K562 (cell line): ENCODE measurements around the gene HAUS5. TPM values are rescaled to one million over a fixed set of nuclear protein-coding genes. Genes with fewer than 3 reads are reported as not detected.

Source experiments
- ATAC-seq: fragments of 200-7000 bp; cut with Tn5 transposase; 3 replicates; pipeline ENCODE4 v1.9.1; 2020; ENCODE audit warnings: moderate library complexity
- BruUV-seq: library from RNA; stranded (reverse); fragments of 400-500 nt; replicated peaks from 2 replicates; lab custom pipeline; 2021; lab: Mats Ljungman, UMichigan
- CTCF ChIA-PET: fragments of 300-600 bp; formaldehyde crosslinking; extraction: SDS; loops from one replicate; lab custom pipeline; 2021; ENCODE audit warnings: low intra/inter-chr PET ratio; lab: Yijun Ruan, JAX
- POLR2A ChIA-PET: fragments of 300-600, 350-650 bp; sonication (Branson Sonifier 250); formaldehyde crosslinking; extraction: SDS; loops from one replicate; lab custom pipeline; 2021; ENCODE audit warnings: antibody characterized with exemption, inconsistent platforms; lab: Yijun Ruan, JAX
- DNase-seq, 4 experiments: peaks; one replicate each; pipeline versions ENCODE4 v3.0.0 to v3.0.0-alpha.2; 2011 to 2018; ENCODE audit warnings: low spot score in 3 of 4, mixed read lengths in 3 of 4; ENCODE audit errors: extremely low read depth in 1 of 4
- FAIRE-seq: peaks from 2 replicates; lab custom pipeline; 2011; peaks lifted over from hg19 to GRCh38; lab: Jason Lieb, UNC
- H2AFZ ChIP-seq: 2 replicates; pipeline ENCODE4 v1.6.0; 2011; ENCODE audit warnings: low read depth, low read length, control low read depth, inconsistent platforms
- H3K27ac ChIP-seq: fragments of 200-600 bp; 3 replicates; pipeline ENCODE4 v1.8.0; 2011; ENCODE audit warnings: low read depth, mild to moderate bottlenecking, control low read depth, inconsistent platforms, low read length, moderate library complexity, mixed read lengths; ENCODE audit errors: extremely low read depth
- H3K27me3 ChIP-seq, 2 experiments: fragments of 300-600 bp in 1 of 2; 2 replicates in 1 of 2; 3 replicates in 1 of 2; pipeline versions ENCODE4 v1.6.0 to v1.8.0; 2011; ENCODE audit warnings: inconsistent platforms in 2 of 2, low read length in 2 of 2, mild to moderate bottlenecking in 1 of 2, mixed read lengths in 1 of 2, moderate library complexity in 1 of 2; ENCODE audit not compliant: control insufficient read depth in 2 of 2, insufficient read depth in 2 of 2
- H3K36me3 ChIP-seq: fragments of 300-600 bp; 3 replicates; pipeline ENCODE4 v1.8.0; 2011; ENCODE audit warnings: mild to moderate bottlenecking, low read length, inconsistent platforms; ENCODE audit not compliant: control insufficient read depth, insufficient read depth
- H3K4me1 ChIP-seq, 2 experiments: fragments of 200-600 bp in 1 of 2; replicated peaks in 1 of 2; 2 replicates in 1 of 2; 3 replicates in 1 of 2; pipeline versions ENCODE4 v1.5.1 to v1.8.0; 2011; ENCODE audit warnings: inconsistent platforms in 2 of 2, low read length in 2 of 2, mild to moderate bottlenecking in 1 of 2, mixed read lengths in 1 of 2, moderate library complexity in 1 of 2; ENCODE audit not compliant: control insufficient read depth in 2 of 2, insufficient read depth in 2 of 2
- H3K4me2 ChIP-seq: 2 replicates; pipeline ENCODE4 v1.6.1; 2011; ENCODE audit warnings: low read length, control low read depth, inconsistent platforms, mixed read lengths; ENCODE audit not compliant: insufficient read depth
- H3K4me3 ChIP-seq: fragments of 200-600 bp; sonication (generic), shearing (Covaris generic); 2 replicates; pipeline ENCODE4 v1.5.1; 2016; ENCODE audit warnings: control low read depth, inconsistent platforms
- H3K79me2 ChIP-seq: fragments of 200-600 bp; 3 replicates; pipeline ENCODE4 v1.8.0; 2011; ENCODE audit warnings: low read length, inconsistent platforms; ENCODE audit not compliant: control insufficient read depth, insufficient read depth
- H3K9ac ChIP-seq, 2 experiments: 2 replicates each; pipeline versions ENCODE4 v1.6.0 to v1.6.1; 2011; ENCODE audit warnings: low read depth in 2 of 2, low read length in 2 of 2, control low read depth in 1 of 2, inconsistent platforms in 1 of 2, mild to moderate bottlenecking in 1 of 2, mixed read lengths in 1 of 2; ENCODE audit not compliant: insufficient read depth in 1 of 2
- H3K9me1 ChIP-seq: one replicate; pipeline ENCODE4 v1.6.0; 2011; ENCODE audit warnings: inconsistent platforms, mild to moderate bottlenecking, low read length, moderate library complexity; ENCODE audit not compliant: control insufficient read depth, insufficient read depth
- H3K9me3 ChIP-seq: replicated peaks from 2 replicates; pipeline ENCODE4 v1.5.1; 2011; ENCODE audit warnings: low read depth, low read length, inconsistent platforms; ENCODE audit not compliant: control insufficient read depth, insufficient read depth
- H4K20me1 ChIP-seq: replicated peaks from 2 replicates; pipeline ENCODE4 v1.6.1; 2011; ENCODE audit warnings: low read length, inconsistent platforms, mixed read lengths; ENCODE audit not compliant: control insufficient read depth, insufficient read depth
- BRD4 ChIP-seq: fragments of 200-600 bp; sonication (generic); IDR thresholded peaks from 2 replicates; pipeline ENCODE4 v1.6.1; 2017; ENCODE audit warnings: inconsistent platforms
- CEBPZ ChIP-seq: fragments of 150-350 bp; IDR thresholded peaks from 2 replicates; pipeline ENCODE4 v1.6.1; 2014; ENCODE audit warnings: low read depth, mild to moderate bottlenecking, low read length, borderline replicate concordance
- CHD1 ChIP-seq: fragments of 200-600 bp; sonication (generic); IDR thresholded peaks from one replicate; pipeline ENCODE4 v1.6.1; 2012; ENCODE audit warnings: mild to moderate bottlenecking, moderate library complexity, low read length, inconsistent platforms
- ELF2 ChIP-seq: fragments of 250-450 bp; sonication (Bioruptor Pico); IDR thresholded peaks from 2 replicates; pipeline ENCODE4 v1.5.0; 2021; ENCODE audit warnings: mild to moderate bottlenecking
- KAT7 ChIP-seq: sonication (generic); formaldehyde crosslinking; IDR thresholded peaks from 2 replicates; pipeline ENCODE4 v1.8.0; 2022; ENCODE audit warnings: missing genetic modification reagents, mild to moderate bottlenecking, borderline replicate concordance
- MTA3 ChIP-seq: fragments of 450-650 bp; formaldehyde crosslinking; IDR thresholded peaks from 2 replicates; pipeline ENCODE4 v1.6.1; 2017; ENCODE audit warnings: mild to moderate bottlenecking, borderline replicate concordance
- PHF8 ChIP-seq: fragments of 200-600 bp; sonication (generic); IDR thresholded peaks from 2 replicates; pipeline ENCODE4 v1.6.1; 2012; ENCODE audit warnings: mixed run types, mild to moderate bottlenecking, inconsistent platforms, low read length, moderate library complexity, borderline replicate concordance
- ZNF140 ChIP-seq: fragments of 250-450 bp; sonication (Bioruptor Pico); IDR thresholded peaks from 2 replicates; pipeline ENCODE4 v1.8.0; 2021; ENCODE audit warnings: moderate library complexity, mild to moderate bottlenecking, inconsistent platforms
- WGBS: fragments of 100-300 bp; shearing (Covaris generic); methylation state at CpG from one replicate; pipeline ENCODE4 v1.1.6; 2016; ENCODE audit warnings: low coverage, mixed read lengths; ENCODE audit not compliant: insufficient coverage; ENCODE audit errors: missing lambda C conversion rate; 5-methylcytosine and 5-hydroxymethylcytosine counted together
- in situ Hi-C: fragments of 300-500 bp; cut with MboI; formaldehyde crosslinking; loops from 4 replicates; pipeline ENCODE4 v1.15.0; 2018; ENCODE audit warnings: inconsistent platforms, mixed read lengths
- intact Hi-C: fragments of 100-400 bp; cut with micrococcal nuclease; formaldehyde crosslinking; loops from 2 replicates; pipeline ENCODE4 v1.14.2; 2022
- polyA plus RNA-seq, 8 experiments: library from polyadenylated mRNA; depleted of rRNA in 4 of 8; stranded (reverse) in 5 of 8; unstranded in 3 of 8; fragments of >200 nt; fragmentation: Nextera tagmentation in 2 of 8; fragmentation: Illumina TruSeq in 1 of 8; extraction: Ambion mirVana in 2 of 8; extraction: Trizol in 1 of 8; gene quantifications; 2 replicates each; pipeline versions ENCODE4 v1.2.1 to v1.2.3, GENCODE V29; 2011 to 2014; ENCODE audit warnings: inconsistent platforms in 1 of 8, missing spikeins in 1 of 8
- total RNA-seq, 7 experiments: library from RNA; depleted of rRNA in 6 of 7; stranded (reverse); fragments of >200 nt in 6 of 7; fragmentation: Illumina TruSeq in 2 of 7; extraction: Trizol in 2 of 7; gene quantifications; 2 replicates each; pipeline versions ENCODE4 v1.2.1 to v1.2.3, GENCODE V29; 2011 to 2021; ENCODE audit warnings: low replicate concordance in 1 of 7

HAUS5 gene
- total and polyA plus RNA-seq, 9 of the 15 experiments (the other 6 are each of a cell fraction or from before 2014, with no cell fraction given) = 3.5 to 41.3 (median 14.2) TPM

- CTCF ChIA-PET = no interaction called here
- Histone ChIP-seq H4K20me1 (no peaks in the 10 kb centered on the region), H3K9me1 (no peaks in the 10 kb centered on the region), H3K27ac (peak overlapping the region; percentile 70), H2AFZ (peak overlapping the region; percentile 66), H3K9me3 (no peaks in the 10 kb centered on the region), H3K4me3 (peak overlapping the region; percentile 100), H3K9ac (peak overlapping the region; percentile 93 to 99), H3K4me2 (peak overlapping the region; percentile 99), H3K79me2 (peaks cover 10% of the 10 kb centered on the region), H3K4me1 (peaks cover 4 to 20% of the 10 kb centered on the region in 2 experiments; a peak in 3 of 5 replicates), H3K27me3 (no peaks in the 10 kb centered on the region), H3K36me3 (peaks cover 31% of the 10 kb centered on the region; the same call in 2 of the 3 replicates)
- 32% methylated on average over 9 of the region's 9 CpGs for WGBS
- TF ChIP-seq KAT7 (CRISPR knock-in tag) (no peak), CHD1 (peak; percentile 52)
- intact Hi-C loops = no loop called here
- in situ Hi-C loops = no loop called here
- DNase-seq (no peak), FAIRE-seq (no peak), ATAC-seq (no peak)
- POLR2A ChIA-PET = interaction anchor here (0.6 kb wide), 1 partner anchor 20 kb away, joined by 3 read pairs; no protein-coding TSS in a partner anchor
- TSS peak; percentile 98 for BruUV-seq
Measured at GRCh38 chr19:35628264-35628564, 15.7 kb downstream of the HAUS5 start.

GRCh38 chr19:35628565-35629331 lies 16.2 kb downstream of the HAUS5 start, which contains the start of gene RBM42:
RBM42 (plus strand) TSS chr19:35629036; CDS start chr19:35629154, 118 bp downstream.
- POLR2A ChIA-PET = interaction anchor here (0.6 to 1.0 kb wide), 2 partner anchors 20 to 28 kb away, joined by 3 read pairs; no protein-coding TSS in a partner anchor
- no peaks in the 10 kb centered on the region for H4K20me1 ChIP-seq
- H2AFZ ChIP-seq = peak within 1 kb of the TSS; percentile 86
- H3K27me3 ChIP-seq = no peaks in the 10 kb centered on the region
- H3K9me3 ChIP-seq = no peaks in the 10 kb centered on the region
- peak within 1 kb of the TSS; percentile 93 to 99 for H3K9ac ChIP-seq
- peaks cover 10% of the 10 kb centered on the region for H3K79me2 ChIP-seq
- peak within 1 kb of the TSS; percentile 100 for H3K4me3 ChIP-seq
- H3K27ac ChIP-seq = peak within 1 kb of the TSS; percentile 70
- CTCF ChIA-PET = no interaction called here
- intact Hi-C loops = no loop called here
- FAIRE-seq = peak; percentile 100
- ATAC-seq = peak; percentile 100
- H3K36me3 ChIP-seq = peaks cover 36% of the 10 kb centered on the region; the same call in 2 of the 3 replicates
- no peaks in the 10 kb centered on the region for H3K9me1 ChIP-seq
- BruUV-seq = no TSS peak
- WGBS = under 1% methylated on average over 42 of the region's 56 CpGs
- peak; percentile 97 to 99 (median 98) for DNase-seq
- peaks cover 4 to 20% of the 10 kb centered on the region in 2 experiments; a peak in 3 of 5 replicates for H3K4me1 ChIP-seq
- in situ Hi-C loops = no loop called here
- H3K4me2 ChIP-seq = peak within 1 kb of the TSS; percentile 99
- peak; percentile 88; the same call in 1 of the 2 replicates for TF ChIP-seq MTA3
- peak; percentile 82; the same call in 1 of the 2 replicates for TF ChIP-seq ELF2 (CRISPR knock-in tag)
- peak; percentile 91 for TF ChIP-seq PHF8
- TF ChIP-seq CEBPZ = peak; percentile 83; the same call in 1 of the 2 replicates
- no peak for TF ChIP-seq ZNF140 (CRISPR knock-in tag)
- peak; percentile 55; the same call in 1 of the 2 replicates for TF ChIP-seq BRD4
